Ishikawa (cell line): Measurements from ENCODE around the gene NEGR1.

ENCODE experiments used
- CEBPB ChIP-seq: IDR thresholded peaks from 2 replicates; pipeline ENCODE4 v1.6.1; 2012
- EGR1 ChIP-seq: IDR thresholded peaks from 2 replicates; pipeline ENCODE4 v1.6.1; 2012
- EP300 ChIP-seq: IDR thresholded peaks from 2 replicates; pipeline ENCODE4 v1.6.1; 2012; ENCODE audit warnings: borderline replicate concordance
- FOXM1 ChIP-seq: IDR thresholded peaks from 2 replicates; pipeline ENCODE4 v1.6.1; 2012; ENCODE audit warnings: low read depth, borderline replicate concordance
- RAD21 ChIP-seq: IDR thresholded peaks from 2 replicates; pipeline ENCODE4 v1.6.1; 2012; ENCODE audit warnings: low read depth
- REST ChIP-seq: IDR thresholded peaks from 2 replicates; pipeline ENCODE4 v1.6.1; 2012; ENCODE audit warnings: low read depth, mild to moderate bottlenecking
- TAF1 ChIP-seq: IDR thresholded peaks from 2 replicates; pipeline ENCODE4 v1.6.1; 2012; ENCODE audit warnings: low read depth, mild to moderate bottlenecking
- TCF12 ChIP-seq: IDR thresholded peaks from 2 replicates; pipeline ENCODE4 v1.6.1; 2012; ENCODE audit warnings: low read depth
- TEAD4 ChIP-seq: IDR thresholded peaks from 2 replicates; pipeline ENCODE4 v1.6.1; 2012
- USF1 ChIP-seq: IDR thresholded peaks from 2 replicates; pipeline ENCODE4 v1.6.1; 2012
- YY1 ChIP-seq: IDR thresholded peaks from 2 replicates; pipeline ENCODE4 v1.6.1; 2012; ENCODE audit warnings: low read depth
- ZBTB7A ChIP-seq: IDR thresholded peaks from 2 replicates; pipeline ENCODE4 v1.6.1; 2012; ENCODE audit warnings: low read depth
- TF ChIP-seq, protein P1 (sequence below): IDR thresholded peaks from 2 replicates; pipeline ENCODE4 v1.6.1; 2012

GRCh38 chr1:71737768-71738167, 544.6 kb downstream of the NEGR1 start:
- TF ChIP-seq TAF1 (no peak), REST (no peak), EP300 (no peak), TEAD4 (no peak), FOXM1 (no peak), USF1 (no peak), CEBPB (no peak), EGR1 (no peak), RAD21 (no peak), YY1 (no peak), TCF12 (no peak), ZBTB7A (no peak)
- TF ChIP-seq, protein P1, sequence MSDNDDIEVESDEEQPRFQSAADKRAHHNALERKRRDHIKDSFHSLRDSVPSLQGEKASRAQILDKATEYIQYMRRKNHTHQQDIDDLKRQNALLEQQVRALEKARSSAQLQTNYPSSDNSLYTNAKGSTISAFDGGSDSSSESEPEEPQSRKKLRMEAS: no peak
